ENCODE measurements around the gene DDB1. TPM values are rescaled to one million over a fixed set of nuclear protein-coding genes. Genes with fewer than 3 reads are reported as not detected.
"Not testable (repeated sequence)": the region's sequence is repeated elsewhere in the genome, so short reads cannot be mapped to it uniquely, and the experiment has no call there.

Gene DDB1
- total RNA-seq, 1 donor from 2014 or later, result 126 TPM

DNA sequence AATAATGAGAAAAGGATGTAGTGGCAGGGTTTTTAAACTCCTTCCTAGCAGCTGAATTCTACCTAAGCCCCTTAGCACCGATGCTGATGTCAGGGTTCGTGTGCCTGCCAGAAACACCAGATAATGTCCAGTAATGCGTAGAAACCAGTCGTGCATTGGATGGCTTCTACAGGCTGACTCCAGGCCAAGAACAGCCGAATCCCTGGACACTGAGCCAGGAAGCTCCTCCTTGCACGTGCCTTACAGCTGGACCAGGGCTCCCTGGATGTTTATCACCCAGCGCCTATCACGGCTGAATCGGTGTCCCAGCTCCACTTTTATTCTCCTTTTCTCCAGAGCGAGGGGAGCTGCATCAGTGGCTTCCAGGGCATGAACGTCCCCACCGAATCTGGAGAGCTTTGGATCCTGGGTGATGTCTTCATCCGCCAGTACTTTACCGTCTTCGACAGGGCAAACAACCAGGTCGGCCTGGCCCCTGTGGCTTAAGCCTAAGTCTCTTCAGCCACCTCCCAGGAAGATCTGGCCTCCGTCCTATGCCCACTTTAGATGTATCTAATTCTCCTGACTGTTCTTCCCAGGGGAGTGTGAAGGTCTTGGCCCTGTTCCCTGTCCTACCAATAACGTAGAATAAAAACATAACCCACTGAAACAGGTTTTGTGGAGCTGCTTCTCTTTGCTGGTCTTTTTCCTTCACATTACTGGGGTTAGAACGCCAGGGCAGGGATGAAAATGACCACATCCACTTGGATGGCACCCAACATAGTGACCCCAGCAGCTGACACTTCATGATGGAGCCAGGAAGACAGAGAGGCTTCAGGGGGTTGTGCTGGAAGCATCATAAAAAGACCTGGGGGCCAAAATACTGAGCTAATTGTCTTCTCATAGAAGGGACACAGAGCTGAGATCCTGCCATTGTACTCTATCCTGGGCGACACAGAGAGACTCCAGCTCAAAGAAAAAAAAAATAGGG is 81.8 kb downstream of the DDB1 start:
- intact Hi-C loops (cut with micrococcal nuclease), result not testable (repeated sequence)
- peak; percentile 73 for ATAC-seq
- DNase-seq, result peak; percentile 70

Other genes with a start within 250 kb of the DDB1 start
- gene CD5, start 230.6 kb downstream of the DDB1 start, total RNA-seq, result 0.07 TPM
- 15.8 TPM for gene VPS37C, start 171.7 kb downstream of the DDB1 start, total RNA-seq
- gene PGA3, start 129.6 kb downstream of the DDB1 start, total RNA-seq, result not detected
- gene PGA4, start 110.8 kb downstream of the DDB1 start, total RNA-seq, result 0.47 TPM
- gene PGA5, start 91.9 kb downstream of the DDB1 start, total RNA-seq, result 0.40 TPM
- 0.94 TPM for gene VWCE, start 37.8 kb downstream of the DDB1 start, total RNA-seq
- gene TKFC, start 123 bp upstream of the DDB1 start, total RNA-seq, result 12.8 TPM
- 10.9 TPM for gene CYB561A3, start 28.8 kb upstream of the DDB1 start, total RNA-seq
- gene TMEM138, start 29.3 kb upstream of the DDB1 start, total RNA-seq, result 16.1 TPM
- 4.8 TPM for gene TMEM216, start 59.5 kb upstream of the DDB1 start, total RNA-seq
- gene CPSF7, start 96.9 kb upstream of the DDB1 start, total RNA-seq, result 41.5 TPM
- 32.6 TPM for gene SDHAF2, start 97.0 kb upstream of the DDB1 start, total RNA-seq
- 0.45 TPM for gene LRRC10B, start 175.6 kb upstream of the DDB1 start, total RNA-seq
- gene SYT7, start 248.0 kb upstream of the DDB1 start, total RNA-seq, result 32.5 TPM

All from left ventricle myocardium superior (tissue), 1 donor.